ENCODE data around the gene RGPD8. TPM values are rescaled to one million over a fixed set of nuclear protein-coding genes. Genes with fewer than 3 reads are reported as not detected.
A peak's percentile ranks its signal among the peaks of the same experiment; 100 is the strongest.
"Not testable (repeated sequence)": the region's sequence is repeated elsewhere in the genome, so short reads cannot be mapped to it uniquely, and the experiment has no call there.

Gene RGPD8
- total and polyA plus RNA-seq, 2 donors (not counting 1 experiment from before 2014, with no cell fraction given) = 3.3 to 13.4 TPM

- not testable (repeated sequence) for H3K4me1 ChIP-seq (ENCODE audit: control insufficient read depth, extremely low read depth, insufficient read depth, low read length); H3K27me3 ChIP-seq (ENCODE audit: control insufficient read depth, insufficient read depth, low read length); DNase-seq (ENCODE audit: low read depth in 2 of 2); H2AFZ ChIP-seq (ENCODE audit: low read length); H3K36me3 ChIP-seq (ENCODE audit: control insufficient read depth, insufficient read depth, low read length); H3K4me3 ChIP-seq (replicated peaks in 1 of 4; ENCODE audit: control extremely low read depth in 1 of 4, insufficient read depth in 1 of 4, low read depth in 3 of 4, low read length in 4 of 4); H3K27ac ChIP-seq (ENCODE audit: insufficient read depth, low read length); H3K79me2 ChIP-seq (ENCODE audit: control insufficient read depth, insufficient read depth, low read length); H3K9me3 ChIP-seq (ENCODE audit: control insufficient read depth, insufficient read depth, low read depth, low read length); H3K4me2 ChIP-seq (ENCODE audit: extremely low read depth, insufficient read depth, low read length); H4K20me1 ChIP-seq (ENCODE audit: control insufficient read depth, extremely low read depth, insufficient read depth, low read length); H3K9ac ChIP-seq (ENCODE audit: insufficient read depth, low read length)
These were observed 8.9 kb downstream of the RGPD8 start for GRCh38 chr2:112424553-112424952.

GRCh38 chr2:112416860-112417259 is 16.6 kb downstream of the RGPD8 start:
- not testable (repeated sequence) for H3K36me3 ChIP-seq (ENCODE audit: control insufficient read depth, insufficient read depth, low read length); H3K9me3 ChIP-seq (ENCODE audit: control insufficient read depth, insufficient read depth, low read depth, low read length); H3K4me2 ChIP-seq (ENCODE audit: extremely low read depth, insufficient read depth, low read length); H4K20me1 ChIP-seq (ENCODE audit: control insufficient read depth, extremely low read depth, insufficient read depth, low read length); H3K4me3 ChIP-seq (replicated peaks in 1 of 4; ENCODE audit: control extremely low read depth in 1 of 4, insufficient read depth in 1 of 4, low read depth in 3 of 4, low read length in 4 of 4); H3K27ac ChIP-seq (ENCODE audit: insufficient read depth, low read length); H3K79me2 ChIP-seq (ENCODE audit: control insufficient read depth, insufficient read depth, low read length); H3K27me3 ChIP-seq (ENCODE audit: control insufficient read depth, insufficient read depth, low read length); H3K4me1 ChIP-seq (ENCODE audit: control insufficient read depth, extremely low read depth, insufficient read depth, low read length); H3K9ac ChIP-seq (ENCODE audit: insufficient read depth, low read length); H2AFZ ChIP-seq (ENCODE audit: low read length)
- DNase-seq (ENCODE audit: low read depth in 2 of 2) = peak in 1 of 2 donors; percentile 8

- not testable (repeated sequence) for H3K9me3 ChIP-seq (ENCODE audit: control insufficient read depth, insufficient read depth, low read depth, low read length); H3K36me3 ChIP-seq (ENCODE audit: control insufficient read depth, insufficient read depth, low read length); DNase-seq (ENCODE audit: low read depth in 2 of 2)
These were observed 73.4 kb downstream of the RGPD8 start for GRCh38 chr2:112360055-112360454.

GRCh38 chr2:112354335-112354734 is 79.1 kb downstream of the RGPD8 start:
- not testable (repeated sequence) for H2AFZ ChIP-seq (ENCODE audit: low read length); H3K4me1 ChIP-seq (ENCODE audit: control insufficient read depth, extremely low read depth, insufficient read depth, low read length); DNase-seq (ENCODE audit: low read depth in 2 of 2); H3K36me3 ChIP-seq (ENCODE audit: control insufficient read depth, insufficient read depth, low read length); H3K9me3 ChIP-seq (ENCODE audit: control insufficient read depth, insufficient read depth, low read depth, low read length); H3K27me3 ChIP-seq (ENCODE audit: control insufficient read depth, insufficient read depth, low read length); H3K9ac ChIP-seq (ENCODE audit: insufficient read depth, low read length); H3K4me2 ChIP-seq (ENCODE audit: extremely low read depth, insufficient read depth, low read length); H4K20me1 ChIP-seq (ENCODE audit: control insufficient read depth, extremely low read depth, insufficient read depth, low read length); H3K4me3 ChIP-seq (replicated peaks in 1 of 4; ENCODE audit: control extremely low read depth in 1 of 4, insufficient read depth in 1 of 4, low read depth in 3 of 4, low read length in 4 of 4); H3K79me2 ChIP-seq (ENCODE audit: control insufficient read depth, insufficient read depth, low read length); H3K27ac ChIP-seq (ENCODE audit: insufficient read depth, low read length)

More at GRCh38 chr2:112360055-112360454, 73.4 kb downstream of the RGPD8 start:
- not testable (repeated sequence) for H3K4me1 ChIP-seq (ENCODE audit: control insufficient read depth, extremely low read depth, insufficient read depth, low read length); H3K4me3 ChIP-seq (replicated peaks in 1 of 4; ENCODE audit: control extremely low read depth in 1 of 4, insufficient read depth in 1 of 4, low read depth in 3 of 4, low read length in 4 of 4); H3K27ac ChIP-seq (ENCODE audit: insufficient read depth, low read length); H2AFZ ChIP-seq (ENCODE audit: low read length); H3K9ac ChIP-seq (ENCODE audit: insufficient read depth, low read length); H4K20me1 ChIP-seq (ENCODE audit: control insufficient read depth, extremely low read depth, insufficient read depth, low read length); H3K4me2 ChIP-seq (ENCODE audit: extremely low read depth, insufficient read depth, low read length); H3K27me3 ChIP-seq (ENCODE audit: control insufficient read depth, insufficient read depth, low read length); H3K79me2 ChIP-seq (ENCODE audit: control insufficient read depth, insufficient read depth, low read length)

GRCh38 chr2:112352809-112353603 is 80.4 kb downstream of the RGPD8 start:
- not testable (repeated sequence) for H3K27ac ChIP-seq (ENCODE audit: insufficient read depth, low read length); H3K4me2 ChIP-seq (ENCODE audit: extremely low read depth, insufficient read depth, low read length); H3K79me2 ChIP-seq (ENCODE audit: control insufficient read depth, insufficient read depth, low read length); H3K27me3 ChIP-seq (ENCODE audit: control insufficient read depth, insufficient read depth, low read length); H3K4me1 ChIP-seq (ENCODE audit: control insufficient read depth, extremely low read depth, insufficient read depth, low read length); DNase-seq (ENCODE audit: low read depth in 2 of 2); H3K36me3 ChIP-seq (ENCODE audit: control insufficient read depth, insufficient read depth, low read length); H3K9ac ChIP-seq (ENCODE audit: insufficient read depth, low read length); H3K4me3 ChIP-seq (replicated peaks in 1 of 4; ENCODE audit: control extremely low read depth in 1 of 4, insufficient read depth in 1 of 4, low read depth in 3 of 4, low read length in 4 of 4); H3K9me3 ChIP-seq (ENCODE audit: control insufficient read depth, insufficient read depth, low read depth, low read length); H4K20me1 ChIP-seq (ENCODE audit: control insufficient read depth, extremely low read depth, insufficient read depth, low read length); H2AFZ ChIP-seq (ENCODE audit: low read length)

- H3K27ac ChIP-seq (ENCODE audit: insufficient read depth, low read length); DNase-seq (ENCODE audit: low read depth in 2 of 2); H3K4me2 ChIP-seq (ENCODE audit: extremely low read depth, insufficient read depth, low read length); H2AFZ ChIP-seq (ENCODE audit: low read length); H3K4me1 ChIP-seq (ENCODE audit: control insufficient read depth, extremely low read depth, insufficient read depth, low read length); H3K27me3 ChIP-seq (ENCODE audit: control insufficient read depth, insufficient read depth, low read length); H4K20me1 ChIP-seq (ENCODE audit: control insufficient read depth, extremely low read depth, insufficient read depth, low read length); H3K36me3 ChIP-seq (ENCODE audit: control insufficient read depth, insufficient read depth, low read length); H3K4me3 ChIP-seq (replicated peaks in 1 of 4; ENCODE audit: control extremely low read depth in 1 of 4, insufficient read depth in 1 of 4, low read depth in 3 of 4, low read length in 4 of 4); H3K9me3 ChIP-seq (ENCODE audit: control insufficient read depth, insufficient read depth, low read depth, low read length); H3K9ac ChIP-seq (ENCODE audit: insufficient read depth, low read length); H3K79me2 ChIP-seq (ENCODE audit: control insufficient read depth, insufficient read depth, low read length): not testable (repeated sequence)
These were observed 81.2 kb downstream of the RGPD8 start for GRCh38 chr2:112352292-112352691.
